ENCODE data around the gene JPH3.
"Not testable (repeated sequence)": the region's sequence is repeated elsewhere in the genome, so short reads cannot be mapped to it uniquely, and the experiment has no call there.

The JPH3 gene

DNA sequence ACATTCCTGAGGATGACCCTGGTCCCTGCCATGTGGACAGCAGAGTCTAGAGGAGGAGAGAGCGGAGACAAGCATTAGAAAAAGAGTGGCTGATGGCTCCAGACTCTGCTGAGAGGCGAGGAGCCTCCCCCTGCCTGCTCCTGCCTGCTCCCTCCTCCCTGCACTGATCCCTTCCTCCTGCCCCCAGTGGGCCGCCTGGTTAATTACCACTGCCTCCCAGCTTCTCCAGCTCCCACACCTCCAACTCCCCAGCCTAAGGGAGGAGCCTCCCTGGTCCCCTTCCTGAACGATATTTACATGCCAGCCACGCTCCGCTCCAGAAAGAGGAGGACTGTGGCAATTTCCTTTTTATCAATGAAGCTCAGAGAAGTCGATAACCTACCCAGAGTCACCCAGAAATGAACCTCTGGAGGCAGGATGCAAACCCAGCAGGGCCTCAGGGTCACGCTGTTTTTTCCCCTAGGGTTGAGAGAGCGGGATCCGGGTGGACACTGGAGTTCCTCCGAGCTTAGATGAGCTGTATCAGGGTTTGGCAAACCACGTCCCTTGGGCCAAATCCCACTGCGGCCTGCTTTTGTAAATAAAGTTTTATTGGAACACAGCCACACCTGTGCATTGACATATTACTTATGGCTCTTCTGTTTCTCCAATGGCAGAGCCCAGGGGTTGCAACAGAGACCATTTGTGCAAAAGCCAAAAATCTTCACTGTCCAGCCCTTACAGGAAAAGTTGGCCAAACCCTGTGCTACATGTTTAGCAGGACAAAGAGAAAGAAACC is 27.1 kb upstream of the JPH3 start:
- DNase-seq (ENCODE audit: low spot score) = no peak
- in situ Hi-C loops (cut with MboI; ENCODE audit: low pct_unique_long_range_greater_than_20kb, low sequenced_read_pairs, unreplicated experiment) = no loop called here

DNA sequence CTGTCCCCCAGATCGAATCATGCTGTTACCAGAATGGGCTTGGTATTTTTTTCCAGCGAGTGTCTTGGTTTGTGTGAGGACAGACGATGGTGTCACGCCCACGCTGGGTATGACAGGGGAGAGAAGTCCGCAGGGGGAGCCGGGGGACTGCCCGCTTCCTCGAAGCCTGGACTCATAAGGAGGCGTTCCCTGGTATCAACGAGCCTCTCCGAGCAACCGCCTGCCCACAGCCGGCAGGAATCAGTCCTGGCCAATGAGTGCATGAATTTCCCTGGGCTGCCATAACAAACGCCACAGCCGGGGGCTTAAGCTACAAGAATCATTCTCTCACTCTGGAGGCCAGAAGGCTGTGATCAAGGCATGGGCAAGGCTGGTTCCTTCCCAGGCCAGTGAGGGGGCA is 26.1 kb upstream of the JPH3 start:
- in situ Hi-C loops (cut with MboI; ENCODE audit: low pct_unique_long_range_greater_than_20kb, low sequenced_read_pairs, unreplicated experiment) = no loop called here
- TF ChIP-seq, protein P1, sequence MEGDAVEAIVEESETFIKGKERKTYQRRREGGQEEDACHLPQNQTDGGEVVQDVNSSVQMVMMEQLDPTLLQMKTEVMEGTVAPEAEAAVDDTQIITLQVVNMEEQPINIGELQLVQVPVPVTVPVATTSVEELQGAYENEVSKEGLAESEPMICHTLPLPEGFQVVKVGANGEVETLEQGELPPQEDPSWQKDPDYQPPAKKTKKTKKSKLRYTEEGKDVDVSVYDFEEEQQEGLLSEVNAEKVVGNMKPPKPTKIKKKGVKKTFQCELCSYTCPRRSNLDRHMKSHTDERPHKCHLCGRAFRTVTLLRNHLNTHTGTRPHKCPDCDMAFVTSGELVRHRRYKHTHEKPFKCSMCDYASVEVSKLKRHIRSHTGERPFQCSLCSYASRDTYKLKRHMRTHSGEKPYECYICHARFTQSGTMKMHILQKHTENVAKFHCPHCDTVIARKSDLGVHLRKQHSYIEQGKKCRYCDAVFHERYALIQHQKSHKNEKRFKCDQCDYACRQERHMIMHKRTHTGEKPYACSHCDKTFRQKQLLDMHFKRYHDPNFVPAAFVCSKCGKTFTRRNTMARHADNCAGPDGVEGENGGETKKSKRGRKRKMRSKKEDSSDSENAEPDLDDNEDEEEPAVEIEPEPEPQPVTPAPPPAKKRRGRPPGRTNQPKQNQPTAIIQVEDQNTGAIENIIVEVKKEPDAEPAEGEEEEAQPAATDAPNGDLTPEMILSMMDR (IDR thresholded peaks at IDR 0.05; ENCODE audit: extremely low read depth, insufficient read depth, missing control alignments) = no peak
- DNase-seq (ENCODE audit: low spot score) = no peak

More for the DNA sequence above, 27.1 kb upstream of the JPH3 start:
- TF ChIP-seq, protein P1 (IDR thresholded peaks at IDR 0.05; ENCODE audit: extremely low read depth, insufficient read depth, missing control alignments) = no peak

DNA sequence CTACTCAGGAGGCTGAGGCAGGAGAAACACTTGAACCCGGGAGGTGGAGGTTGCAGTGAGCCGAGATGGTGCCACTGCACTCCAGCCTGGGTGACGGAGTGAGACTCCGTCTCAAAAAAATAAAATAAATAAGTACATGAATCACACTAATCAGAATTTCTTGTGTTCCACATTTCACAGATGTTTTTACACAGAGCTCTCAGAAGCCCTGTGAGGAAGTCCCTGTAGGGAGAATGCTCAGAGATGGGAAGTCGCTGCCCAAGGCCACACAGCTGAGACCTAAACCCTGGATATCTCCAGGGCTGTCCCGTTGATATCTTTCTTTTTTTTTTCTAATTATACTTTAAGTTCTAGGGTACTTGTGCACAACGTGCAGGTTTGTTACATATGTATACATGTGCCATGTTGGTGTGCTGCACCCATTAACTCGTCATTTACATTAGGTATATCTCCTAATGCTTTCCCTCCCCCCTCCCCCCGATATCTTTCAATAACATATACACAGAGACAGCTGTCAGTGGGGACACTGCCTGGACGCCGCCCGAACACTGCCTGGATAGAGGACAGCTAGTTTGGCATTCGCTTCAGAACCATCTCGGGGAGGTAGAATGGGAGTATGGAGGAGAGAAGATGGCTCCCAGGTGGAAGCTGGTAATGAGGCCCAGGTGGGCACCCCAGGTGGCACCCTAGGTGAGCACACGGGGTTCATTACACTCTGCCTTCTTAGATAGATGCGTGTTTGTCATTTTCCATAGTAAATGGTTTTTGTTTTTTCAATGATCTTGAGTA is 24.0 kb upstream of the JPH3 start:
- DNase-seq (ENCODE audit: low spot score); in situ Hi-C loops (cut with MboI; ENCODE audit: low pct_unique_long_range_greater_than_20kb, low sequenced_read_pairs, unreplicated experiment): not testable (repeated sequence)

DNA sequence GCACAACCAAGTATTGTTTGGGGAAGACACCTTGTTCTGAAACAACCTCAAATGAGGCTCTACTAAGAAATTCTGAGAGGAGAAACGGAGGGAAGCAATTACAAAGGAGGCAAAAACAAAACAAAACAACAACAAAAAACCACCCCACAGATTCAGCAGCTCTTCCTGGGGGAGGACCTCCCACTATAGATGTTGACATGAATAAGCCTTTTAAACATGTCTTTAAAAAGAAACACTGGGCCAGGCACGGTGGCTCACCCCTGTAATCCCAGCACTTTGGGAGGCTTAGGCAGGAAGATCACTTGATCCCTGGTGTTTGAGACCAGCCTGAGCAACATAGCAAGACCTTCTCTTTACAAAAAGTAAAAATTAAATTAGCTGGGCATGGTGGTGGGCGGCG is 22.6 kb upstream of the JPH3 start:
- in situ Hi-C loops (cut with MboI; ENCODE audit: low pct_unique_long_range_greater_than_20kb, low sequenced_read_pairs, unreplicated experiment) = no loop called here
- DNase-seq (ENCODE audit: low spot score) = no peak
- TF ChIP-seq, protein P1 (IDR thresholded peaks at IDR 0.05; ENCODE audit: extremely low read depth, insufficient read depth, missing control alignments) = no peak

DNA sequence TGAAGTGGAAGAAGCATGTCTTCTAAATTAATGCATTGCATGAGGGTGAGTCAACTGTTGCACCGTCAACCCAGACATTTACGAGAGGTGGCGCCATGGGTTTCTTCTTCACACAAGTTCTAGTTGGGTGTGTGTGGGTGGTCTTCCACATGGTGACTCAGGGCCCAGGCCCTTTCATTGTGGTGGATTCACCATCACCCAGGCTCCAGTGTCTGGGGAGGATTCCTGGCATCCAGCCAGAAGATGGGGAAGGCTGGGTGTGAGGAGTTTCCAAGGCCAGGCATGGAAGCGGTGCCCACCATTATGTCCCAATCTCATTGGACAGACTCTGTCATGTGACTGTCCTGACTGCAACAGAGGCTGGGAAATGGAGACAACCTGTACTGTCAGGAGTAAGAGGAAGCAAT is 21.4 kb upstream of the JPH3 start:
- DNase-seq (ENCODE audit: low spot score) = no peak

DNA sequence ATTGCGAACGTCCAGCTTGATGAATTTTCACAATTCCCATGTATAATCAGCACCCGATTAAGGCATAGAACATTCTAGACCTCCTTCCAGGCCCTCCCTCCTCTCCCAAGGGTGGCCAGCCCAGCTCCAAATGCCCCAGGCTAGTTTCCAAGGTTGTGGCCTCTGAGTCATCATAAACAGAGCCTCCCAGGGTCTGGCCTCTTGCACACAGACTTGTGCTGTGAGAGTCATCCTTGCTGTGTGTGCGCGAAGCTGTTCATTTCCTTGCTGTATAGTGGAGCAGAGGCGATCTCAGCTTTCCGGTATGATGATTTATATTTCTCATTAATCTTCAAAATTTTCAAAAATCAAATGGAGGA is 20.5 kb upstream of the JPH3 start:
- TF ChIP-seq, protein P1 (IDR thresholded peaks at IDR 0.05; ENCODE audit: extremely low read depth, insufficient read depth, missing control alignments) = no peak
- DNase-seq (ENCODE audit: low spot score) = no peak
- in situ Hi-C loops (cut with MboI; ENCODE audit: low pct_unique_long_range_greater_than_20kb, low sequenced_read_pairs, unreplicated experiment) = no loop called here

More for the DNA sequence above, 21.4 kb upstream of the JPH3 start:
- TF ChIP-seq, protein P1 (IDR thresholded peaks at IDR 0.05; ENCODE audit: extremely low read depth, insufficient read depth, missing control alignments) = no peak
- in situ Hi-C loops (cut with MboI; ENCODE audit: low pct_unique_long_range_greater_than_20kb, low sequenced_read_pairs, unreplicated experiment) = no loop called here
